HG03457 (cell line): ENCODE data around the gene UNC5A.

Source experiments
- ATAC-seq: cut with Tn5 transposase; IDR thresholded peaks from one replicate; pipeline ENCODE4 v1.9.1; 2021; ENCODE audit warnings: moderate number of reproducible peaks; ENCODE audit not compliant: unreplicated experiment

The UNC5A gene

DNA sequence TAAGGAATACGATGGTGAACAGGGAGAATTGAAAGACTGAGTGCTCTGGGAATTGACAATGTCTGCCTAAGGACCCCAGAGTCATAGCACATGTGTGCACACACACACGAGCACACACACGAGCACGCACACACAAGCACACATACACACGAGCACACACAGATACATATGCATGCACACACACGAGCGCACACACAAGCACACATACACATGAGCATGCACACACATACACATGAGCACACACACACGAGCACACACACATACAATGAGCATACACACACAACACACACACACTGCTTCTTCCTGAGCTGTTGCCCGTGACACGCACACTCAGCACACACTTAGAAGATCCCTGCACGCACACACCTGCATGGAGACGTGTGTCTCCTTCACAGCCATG lies 10.9 kb upstream of the UNC5A start:
- ATAC-seq, result no peak

DNA sequence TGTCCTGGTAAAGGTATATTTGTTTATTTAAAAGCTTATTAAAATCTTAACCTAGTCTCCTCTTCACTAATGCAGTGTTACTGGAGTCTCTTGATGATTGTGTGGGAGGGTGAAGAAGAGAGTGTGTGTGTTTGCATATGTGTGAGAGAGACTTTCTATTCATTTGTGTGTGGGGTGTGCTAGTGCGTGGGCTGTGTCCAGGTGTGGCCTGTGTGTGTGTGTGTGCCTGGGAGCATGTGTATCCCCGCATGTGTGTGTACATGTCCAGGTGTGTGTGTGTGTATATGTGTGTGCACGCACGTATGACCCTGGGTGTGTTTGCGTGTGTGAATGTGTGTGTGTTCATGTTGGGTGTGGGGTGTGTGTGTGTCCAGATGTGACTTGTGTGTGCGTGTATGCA lies 10.3 kb upstream of the UNC5A start:
- ATAC-seq, result no peak

- no peak for ATAC-seq
Observed at GRCh38 chr5:176802116-176802784, 8.1 kb upstream of the UNC5A start.

DNA sequence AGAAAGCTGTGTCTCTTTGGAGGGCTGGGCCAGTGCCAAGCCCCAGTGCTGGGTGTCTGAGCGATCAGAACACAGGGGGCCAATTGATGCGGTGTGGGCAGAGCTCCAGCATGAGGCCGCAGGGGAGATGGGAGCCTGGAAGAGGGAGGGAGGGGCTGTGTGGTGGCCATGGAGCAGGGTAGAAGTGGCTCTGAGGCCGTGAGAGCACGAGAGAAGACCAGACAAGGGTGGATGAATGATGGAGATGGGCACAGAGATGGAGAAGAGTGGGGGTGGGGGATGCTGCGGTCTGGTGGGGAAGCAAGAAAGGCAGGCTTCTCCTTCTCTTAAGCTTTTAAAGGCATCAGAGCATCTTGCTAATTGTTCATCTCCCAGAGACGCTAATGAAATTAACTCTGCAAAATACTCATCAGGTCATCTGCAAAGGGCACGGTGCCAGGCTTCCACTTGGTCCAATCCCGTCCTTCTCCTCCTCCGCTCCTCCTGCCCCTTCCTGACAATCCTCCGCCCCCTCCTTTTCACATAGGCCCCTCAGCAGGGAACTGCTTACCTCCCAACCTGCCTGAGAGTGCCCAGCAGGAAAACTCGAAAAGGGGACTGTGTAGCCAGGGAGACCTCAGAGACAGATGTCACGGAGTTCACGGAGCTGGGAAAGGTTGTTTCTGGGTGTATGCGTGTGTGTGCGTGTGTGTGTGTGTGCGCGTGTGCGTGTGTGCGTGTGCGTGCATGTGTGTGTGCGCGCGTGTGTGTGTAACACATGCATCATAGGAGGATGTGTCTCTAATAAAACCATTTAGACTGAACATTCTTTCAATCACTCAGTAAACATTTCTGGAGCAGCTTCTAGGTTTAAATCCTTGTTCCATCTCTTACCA lies 7.1 kb upstream of the UNC5A start:
- no peak for ATAC-seq

- ATAC-seq, result no peak
Observed at GRCh38 chr5:176803943-176804498, 6.3 kb upstream of the UNC5A start.

- no peak for ATAC-seq
Observed at GRCh38 chr5:176806137-176806536, 4.2 kb upstream of the UNC5A start.

GRCh38 chr5:176809544-176810080 lies 747 bp upstream of the UNC5A start:
- no peak for ATAC-seq

DNA sequence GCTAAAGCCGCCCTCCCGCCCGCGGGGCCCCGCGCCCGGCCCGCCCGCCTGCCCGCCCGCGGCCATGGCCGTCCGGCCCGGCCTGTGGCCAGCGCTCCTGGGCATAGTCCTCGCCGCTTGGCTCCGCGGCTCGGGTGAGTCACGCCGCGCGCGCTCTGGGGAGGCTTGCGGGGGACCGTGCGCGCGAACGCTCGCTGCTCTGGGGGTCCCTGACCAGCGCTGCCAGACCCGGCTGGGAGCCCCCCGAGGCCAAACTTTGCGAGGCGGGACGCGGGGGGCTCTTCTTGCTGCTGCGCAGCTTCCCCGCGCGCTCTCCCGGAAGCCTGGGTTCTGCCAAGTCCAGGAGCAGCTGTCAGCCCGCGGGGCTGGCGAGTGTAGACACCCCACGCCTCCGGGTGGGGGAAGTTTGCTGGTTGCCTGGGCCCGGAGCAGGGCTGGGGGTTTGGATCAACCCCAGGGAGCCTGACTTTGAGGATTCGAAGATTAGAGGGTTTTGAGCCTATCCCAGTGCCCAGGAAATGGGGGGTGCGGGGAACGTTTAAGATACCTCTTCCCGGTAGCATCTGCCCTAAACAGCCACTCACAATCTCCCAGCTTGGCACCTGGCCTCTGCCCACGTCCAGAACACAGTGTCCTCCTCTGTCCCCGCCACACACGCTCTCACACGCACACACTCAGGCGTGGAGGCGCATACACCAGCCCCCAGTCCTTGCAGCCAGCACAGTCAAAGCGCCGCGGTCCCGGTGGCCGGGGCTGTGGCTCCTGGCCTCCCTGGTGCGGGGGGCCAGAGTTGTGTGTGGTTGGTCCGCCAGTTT lies 535 bp downstream of the UNC5A start:
- no peak for ATAC-seq

GRCh38 chr5:176812269-176813259 lies 2.2 kb downstream of the UNC5A start:
- no peak for ATAC-seq

GRCh38 chr5:176813587-176814312 lies 3.4 kb downstream of the UNC5A start:
- no peak for ATAC-seq

DNA sequence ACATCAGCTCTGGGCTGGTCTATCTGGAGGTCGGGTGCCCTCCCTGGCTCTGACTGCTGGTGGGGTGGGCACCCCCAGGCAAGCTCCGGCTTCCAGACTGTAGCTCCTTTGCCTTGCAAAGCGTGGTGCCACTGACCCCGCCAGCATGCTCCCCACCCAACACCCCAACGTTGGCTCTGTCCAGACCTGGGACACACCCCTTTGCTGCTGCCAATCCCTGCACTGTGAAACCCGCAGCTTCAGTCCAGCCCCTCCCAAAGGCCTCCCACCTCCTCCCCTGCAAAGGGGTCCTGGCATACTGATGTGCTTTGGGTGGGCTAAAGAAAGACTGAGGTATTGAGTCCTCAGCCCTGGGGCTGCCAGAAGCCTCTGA lies 3.9 kb downstream of the UNC5A start:
- ATAC-seq, result no peak

- no peak for ATAC-seq
Observed at GRCh38 chr5:176814836-176815438, 4.6 kb downstream of the UNC5A start.

DNA sequence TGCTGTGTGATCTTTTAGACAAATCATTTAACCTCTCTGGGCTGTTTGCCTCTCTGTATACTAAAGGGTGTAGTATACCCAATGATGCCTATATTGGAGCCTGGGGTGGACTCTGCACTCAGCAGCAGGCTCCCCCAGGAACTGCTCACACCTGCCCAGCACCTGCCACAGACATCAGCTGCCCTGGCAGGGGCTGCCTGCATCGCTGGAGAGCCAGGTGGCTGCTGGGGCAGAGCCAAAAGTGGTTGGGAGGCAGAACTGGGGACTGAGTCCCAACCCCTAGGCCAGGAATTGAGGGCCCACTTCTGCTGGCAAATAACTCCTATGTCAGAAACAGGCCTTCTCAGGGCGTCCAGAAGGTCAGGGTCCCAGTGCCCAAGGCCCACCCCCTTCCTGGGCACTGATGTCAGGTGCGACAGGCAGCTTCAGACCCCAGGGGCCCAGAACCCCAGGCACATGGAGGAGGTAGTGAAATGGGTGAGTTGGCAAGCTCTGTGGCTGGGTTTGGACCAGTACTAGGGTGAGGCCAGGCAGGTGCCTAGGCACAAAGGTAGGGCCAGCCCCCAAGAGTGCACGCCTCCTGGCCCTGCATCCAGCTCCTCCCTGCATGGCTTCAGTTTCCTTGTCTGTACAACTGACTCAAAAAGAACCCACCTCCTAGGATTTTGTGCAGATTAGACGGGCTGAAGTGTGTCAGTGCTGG lies 5.8 kb downstream of the UNC5A start:
- ATAC-seq, result no peak

DNA sequence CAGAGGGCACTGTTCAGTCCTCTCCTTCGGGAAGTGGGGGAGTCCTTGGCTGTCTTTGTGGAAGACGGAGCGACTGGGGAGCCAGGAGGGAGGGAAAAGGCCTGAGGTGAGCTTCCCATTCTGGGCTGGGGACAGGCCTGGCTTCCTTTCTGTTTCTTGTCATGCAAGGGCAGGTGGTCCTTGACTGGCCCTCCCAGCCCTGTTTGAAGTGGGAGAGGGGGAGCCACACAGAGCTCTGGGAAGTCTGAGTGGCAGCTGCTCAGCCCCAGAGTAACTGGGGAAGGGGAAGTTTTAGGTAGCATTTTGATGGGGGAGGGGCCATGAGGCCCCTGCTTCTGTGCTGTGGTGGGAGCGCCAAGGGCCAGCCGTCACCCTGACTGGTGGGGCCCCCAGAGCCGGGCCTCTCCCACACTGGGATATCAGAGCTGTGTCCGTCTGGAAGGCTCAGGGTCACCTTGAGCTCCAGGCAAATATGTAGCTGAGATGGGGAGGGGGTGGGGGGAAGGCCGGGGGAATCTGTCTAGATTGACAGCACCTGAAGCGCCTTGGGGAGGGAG lies 6.5 kb downstream of the UNC5A start:
- ATAC-seq, result no peak

DNA sequence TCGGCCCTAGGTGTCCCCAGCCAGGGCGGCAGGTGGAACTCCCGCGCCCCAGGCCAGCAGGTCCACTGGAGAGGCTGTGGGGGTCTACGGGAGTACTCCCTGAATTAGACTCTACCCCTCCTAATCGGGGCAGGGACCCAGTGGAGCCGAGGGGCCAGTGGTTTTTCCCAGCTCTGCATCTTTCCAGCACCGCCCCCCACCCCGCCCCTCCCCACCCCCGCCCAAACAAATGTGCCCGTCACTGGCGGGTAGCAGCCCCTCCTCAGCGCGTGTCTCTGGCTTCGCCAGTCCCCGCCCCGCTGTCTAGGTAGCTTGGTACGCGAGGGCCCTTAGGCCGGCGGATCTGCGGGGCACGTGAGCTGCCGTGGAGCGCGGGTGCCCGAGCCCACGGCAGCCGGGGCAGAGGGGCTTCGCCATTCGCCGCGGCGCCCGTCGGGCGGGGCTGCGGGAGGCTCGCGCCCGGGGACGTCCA lies 7.0 kb downstream of the UNC5A start:
- no peak for ATAC-seq

DNA sequence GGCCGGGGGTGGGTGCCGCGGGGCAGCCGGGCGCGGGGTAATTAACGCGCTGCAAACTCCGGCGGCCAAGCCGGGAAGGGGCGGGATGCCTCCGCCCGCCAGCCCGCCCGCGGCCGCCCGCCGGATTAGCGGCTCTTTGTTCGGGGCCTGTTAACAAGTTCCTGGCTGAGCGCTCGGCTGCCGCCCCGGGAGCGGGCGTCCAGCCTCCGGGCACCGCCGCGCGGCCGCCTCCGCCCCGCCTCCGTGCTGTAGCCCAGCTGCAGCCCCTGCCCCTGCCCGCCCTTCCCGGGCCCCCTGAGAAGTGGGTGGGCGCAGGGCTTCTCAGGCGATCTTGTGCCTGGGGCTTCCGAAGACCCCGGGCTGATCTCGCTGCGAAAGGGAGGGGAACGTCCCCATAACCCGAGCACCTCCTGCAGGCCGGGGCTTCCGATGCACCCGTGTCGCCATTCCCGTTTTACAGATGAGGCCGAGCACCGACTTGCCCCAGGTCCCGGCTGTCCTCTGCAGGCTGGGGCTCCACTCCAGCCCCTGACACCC lies 7.5 kb downstream of the UNC5A start:
- peak; percentile 24 for ATAC-seq

- ATAC-seq, result peak; percentile 74
Observed at GRCh38 chr5:176818391-176819098, 8.2 kb downstream of the UNC5A start.
